ENCODE measurements around the gene TCAIM.

- no peak for TF ChIP-seq CTCF (IDR thresholded peaks at IDR 0.05)
- no peak for TF ChIP-seq POLR2A (IDR thresholded peaks at IDR 0.05)
These were observed 57.1 kb downstream of the TCAIM start for GRCh38 chr3:44395714-44396113.
